Measurements from ENCODE around the gene RBM20. TPM values are rescaled to one million over a fixed set of nuclear protein-coding genes. Genes with fewer than 3 reads are reported as not detected.

RBM20 gene
- total RNA-seq, result 10 to 100 TPM in 2 of 4 donors, 1 to 10 TPM in 2; 7.4 to 18.4 (median 10.2) TPM

- Histone ChIP-seq H3K27ac (peak within 1 kb of the TSS; percentile 77 to 91 (median 88)), H3K9me3 (no peaks in the 10 kb centered on the region), H3K4me3 (peak within 1 kb of the TSS; percentile 63 to 93 (median 78)), H3K27me3 (peaks cover 0 to 4% (median 0%) of the 10 kb centered on the region in 3 donors), H3K4me1 (peaks cover 5 to 25% of the 10 kb centered on the region in 2 donors), H3K36me3 (no peaks in the 10 kb centered on the region)
- peak; percentile 24 to 75 for DNase-seq
- intact Hi-C loops (cut with DNase I; ENCODE audit: low total_unique reads), result no loop called here
- TF ChIP-seq POLR2A (IDR thresholded peaks at IDR 0.05) (peak; percentile 78 to 79), CTCF (IDR thresholded peaks at IDR 0.05 in 4 of 5, conservative IDR thresholded peaks at IDR 0.05 in 1 of 5) (peak in 1 of 5 experiments; percentile 21)
- in situ Hi-C loops (cut with MboI; ENCODE audit: low sequenced_read_pairs in 4 of 4), result no loop called here
- peak; percentile 69 to 72 for ATAC-seq
Observed at GRCh38 chr10:110643653-110644597, at the start of gene RBM20. TSS of gene RBM20 (plus strand) at chr10:110644336. CDS start at chr10:110644455, 119 bp downstream.

GRCh38 chr10:110597476-110597875, 46.7 kb upstream of the RBM20 start:
- Histone ChIP-seq H3K4me3 (no peak overlapping the region), H3K36me3 (peaks cover 0 to 70% of the 10 kb centered on the region in 2 donors), H3K27ac (no peak overlapping the region), H3K9me3 (no peaks in the 10 kb centered on the region), H3K27me3 (no peaks in the 10 kb centered on the region), H3K4me1 (no peaks in the 10 kb centered on the region)
- TF ChIP-seq POLR2A (IDR thresholded peaks at IDR 0.05) (no peak), CTCF (IDR thresholded peaks at IDR 0.05 in 4 of 5, conservative IDR thresholded peaks at IDR 0.05 in 1 of 5) (no peak)
- no peak for DNase-seq
- in situ Hi-C loops (cut with MboI; ENCODE audit: low sequenced_read_pairs in 4 of 4), result no loop called here
- intact Hi-C loops (cut with DNase I; ENCODE audit: low total_unique reads), result no loop called here
- ATAC-seq, result no peak

- Histone ChIP-seq H3K9me3 (no peaks in the 10 kb centered on the region), H3K4me3 (no peak overlapping the region), H3K27ac (no peak overlapping the region), H3K27me3 (no peaks in the 10 kb centered on the region), H3K36me3 (peaks cover 0 to 73% of the 10 kb centered on the region in 2 donors), H3K4me1 (no peaks in the 10 kb centered on the region)
- intact Hi-C loops (cut with DNase I; ENCODE audit: low total_unique reads), result loop anchor here (10.0 kb wide), 1 partner anchor 274 kb away; the partner anchor contains the start of gene PDCD4
- TF ChIP-seq POLR2A (IDR thresholded peaks at IDR 0.05) (no peak), CTCF (IDR thresholded peaks at IDR 0.05 in 4 of 5, conservative IDR thresholded peaks at IDR 0.05 in 1 of 5) (no peak)
- in situ Hi-C loops (cut with MboI; ENCODE audit: low sequenced_read_pairs in 4 of 4), result loop anchor here (10.0 to 25.0 kb wide), 4 partner anchors 187 to 294 kb away; no protein-coding TSS in a partner anchor
- DNase-seq (no peak), ATAC-seq (no peak)
Observed at GRCh38 chr10:110600487-110601101, 43.5 kb upstream of the RBM20 start.

GRCh38 chr10:110601581-110601980, 42.6 kb upstream of the RBM20 start:
- H3K9me3 ChIP-seq, result no peaks in the 10 kb centered on the region
- no peak overlapping the region for H3K4me3 ChIP-seq
- in situ Hi-C loops (cut with MboI; ENCODE audit: low sequenced_read_pairs in 4 of 4), result loop anchor here (10.0 to 25.0 kb wide), 4 partner anchors 186 to 293 kb away; no protein-coding TSS in a partner anchor
- H3K36me3 ChIP-seq, result peaks cover 0 to 71% of the 10 kb centered on the region in 2 donors
- DNase-seq (no peak), ATAC-seq (no peak)
- no peak for TF ChIP-seq POLR2A (IDR thresholded peaks at IDR 0.05)
- no peak for TF ChIP-seq CTCF (IDR thresholded peaks at IDR 0.05 in 4 of 5, conservative IDR thresholded peaks at IDR 0.05 in 1 of 5)
- no peak overlapping the region for H3K27ac ChIP-seq
- no peaks in the 10 kb centered on the region for H3K27me3 ChIP-seq
- intact Hi-C loops (cut with DNase I; ENCODE audit: low total_unique reads), result loop anchor here (10.0 kb wide), 1 partner anchor 273 kb away; the partner anchor contains the start of gene PDCD4
- no peaks in the 10 kb centered on the region for H3K4me1 ChIP-seq
